HUDEP-2 (cell line): Measurements from ENCODE around the gene RALGDS.
"Not testable (repeated sequence)": the region's sequence is repeated elsewhere in the genome, so short reads cannot be mapped to it uniquely, and the experiment has no call there.

Experiments
- DNase-seq, 76 experiments: peaks; one replicate each; lab custom pipeline; 2025; ENCODE audit not compliant: unreplicated experiment in 76 of 76; lab: John Stamatoyannopoulos, UW

Gene RALGDS

GRCh38 chr9:133094351-133094750 is 26.7 kb downstream of the RALGDS start:
- DNase-seq, result not testable (repeated sequence)

- no peak for DNase-seq
These were observed 30.2 kb downstream of the RALGDS start for GRCh38 chr9:133090752-133091385.

- no peak for DNase-seq
These were observed 30.9 kb downstream of the RALGDS start for GRCh38 chr9:133090187-133090586.

GRCh38 chr9:133089271-133089671 is 31.8 kb downstream of the RALGDS start:
- DNase-seq, result peak in 7 of 76 experiments; percentile 3 to 29 (median 7)

- DNase-seq, result no peak
These were observed 32.3 kb downstream of the RALGDS start for GRCh38 chr9:133088756-133089155.

- DNase-seq, result no peak
These were observed 32.8 kb downstream of the RALGDS start for GRCh38 chr9:133088146-133088750.

- no peak for DNase-seq
These were observed 33.5 kb downstream of the RALGDS start for GRCh38 chr9:133087429-133088145.

GRCh38 chr9:133086894-133087293 is 34.1 kb downstream of the RALGDS start:
- no peak for DNase-seq

- DNase-seq, result not testable (repeated sequence)
These were observed 34.7 kb downstream of the RALGDS start for GRCh38 chr9:133086212-133086860.

GRCh38 chr9:133083688-133084087 is 37.4 kb downstream of the RALGDS start:
- DNase-seq, result not testable (repeated sequence)

GRCh38 chr9:133081957-133082644 is 38.9 kb downstream of the RALGDS start:
- DNase-seq, result not testable (repeated sequence)

- not testable (repeated sequence) for DNase-seq
These were observed 40.0 kb downstream of the RALGDS start for GRCh38 chr9:133080786-133081779.

- DNase-seq, result no peak
These were observed 40.9 kb downstream of the RALGDS start for GRCh38 chr9:133080161-133080560.

- DNase-seq, result no peak
These were observed 42.6 kb downstream of the RALGDS start for GRCh38 chr9:133078486-133078885.

GRCh38 chr9:133076691-133077090 is 44.3 kb downstream of the RALGDS start:
- no peak for DNase-seq

GRCh38 chr9:133075925-133076630 is 45.0 kb downstream of the RALGDS start:
- no peak for DNase-seq

- DNase-seq, result no peak
These were observed 46.9 kb downstream of the RALGDS start for GRCh38 chr9:133074111-133074651.

- DNase-seq, result no peak
These were observed 47.7 kb downstream of the RALGDS start for GRCh38 chr9:133073086-133074014.
